Right lobe of liver (tissue), 6 donors: ENCODE data around the gene INSM2. TPM values are rescaled to one million over a fixed set of nuclear protein-coding genes. Genes with fewer than 3 reads are reported as not detected.

Source experiments
- ATAC-seq, 4 donors: fragments of 200-7000 bp; cut with Tn5 transposase; one replicate each; pipeline ENCODE4 v1.9.1; 2020; ENCODE audit warnings: mild to moderate bottlenecking in 4 of 4, moderate library complexity in 4 of 4
- DNase-seq, 3 donors: peaks; one replicate each; pipeline ENCODE4 v3.0.0-alpha.2; 2020
- H3K27ac ChIP-seq, 3 donors: fragments of 200-600 bp; one replicate each; pipeline ENCODE4 v1.8.0; 2022
- H3K27me3 ChIP-seq, 2 donors: fragments of 200-600 bp; one replicate each; pipeline ENCODE4 v1.8.0; 2022
- H3K36me3 ChIP-seq, 4 donors: fragments of 200-600 bp; sonication (generic) in 1 of 4; one replicate each; pipeline versions ENCODE4 v1.5.1 to v1.8.0; 2017 to 2022; ENCODE audit warnings: control low read depth in 1 of 4
- H3K4me1 ChIP-seq, 4 donors: fragments of 200-600 bp; sonication (generic) in 1 of 4; one replicate each; pipeline versions ENCODE4 v1.5.1 to v1.8.0; 2017 to 2022; ENCODE audit warnings: control low read depth in 1 of 4
- H3K4me3 ChIP-seq, 3 donors: fragments of 200-600 bp; one replicate each; pipeline ENCODE4 v1.8.0; 2022
- H3K9me3 ChIP-seq, 4 donors: fragments of 200-600 bp; sonication (generic) in 1 of 4; one replicate each; pipeline versions ENCODE4 v1.5.1 to v1.8.0; 2017 to 2022; ENCODE audit warnings: control low read depth in 1 of 4
- CTCF ChIP-seq, 4 donors: fragments of 200-600 bp in 3 of 4; fragments of 450-650 bp in 1 of 4; IDR thresholded peaks; one replicate each; pipeline versions ENCODE4 v1.5.1 to v1.8.0; 2016 to 2022; ENCODE audit warnings: antibody characterized with exemption in 4 of 4, mild to moderate bottlenecking in 2 of 4
- POLR2A ChIP-seq: fragments of 450-650 bp; IDR thresholded peaks from one replicate; pipeline ENCODE4 v1.6.1; 2017; ENCODE audit warnings: antibody characterized with exemption, mild to moderate bottlenecking
- WGBS: methylation state at CpG from one replicate; pipeline ENCODE4 v1.1.6; 2018; ENCODE audit warnings: low coverage, low lambda C conversion rate; ENCODE audit not compliant: insufficient coverage; ENCODE audit errors: missing lambda C conversion rate; 5-methylcytosine and 5-hydroxymethylcytosine counted together
- intact Hi-C, 2 donors: fragments of 100-400 bp; cut with DNase I; formaldehyde crosslinking; loops; one replicate each; pipeline versions ENCODE4 v1.11.2 to v1.14.1; 2022
- total RNA-seq, 6 experiments: library from RNA; depleted of rRNA in 2 of 6; stranded (reverse); fragments of >200 nt in 2 of 6; fragmentation: NEBNext Ultra II Directional in 3 of 6; extraction: Animal tissue kit (Norgen Biotek cat#: 25700) in 3 of 6; gene quantifications; one replicate each; pipeline versions ENCODE4 v1.1.0 to v1.2.4, GENCODE V29; 2016 to 2023
- donor health status: DM: no; HTN: yes; CAD: no.
- donor health status: DM: no; HTN: no; CAD: no.
- donor health status: DM: no; HTN: no; CAD: no.
- donor health status: DM: no; HTN: yes; CAD: no.
- donor health status: DM: no; HTN: yes; CAD: no.

INSM2 gene
- total RNA-seq, 6 experiments from 2014 or later, result not detected

- ATAC-seq, result no peak
- DNase-seq, result no peak
- Histone ChIP-seq H3K4me3 (no peak overlapping the region), H3K4me1 (no peaks in the 10 kb centered on the region), H3K27me3 (no peaks in the 10 kb centered on the region), H3K36me3 (no peaks in the 10 kb centered on the region), H3K9me3 (no peaks in the 10 kb centered on the region), H3K27ac (no peak overlapping the region)
- intact Hi-C loops, result no loop called here
- WGBS, result 82% methylated on average over 2 of the region's 4 CpGs
- TF ChIP-seq CTCF (IDR thresholded peaks at IDR 0.05) (no peak), POLR2A (no peak)
Measured at GRCh38 chr14:35512765-35513164, 21.2 kb upstream of the INSM2 start.

GRCh38 chr14:35515916-35516315, 18.0 kb upstream of the INSM2 start:
- WGBS, result 73% methylated on average over 1 of the region's 1 CpG
- intact Hi-C loops, result no loop called here
- H3K4me3 ChIP-seq, result no peak overlapping the region
- ATAC-seq (no peak), DNase-seq (no peak)
- H3K27me3 ChIP-seq, result no peaks in the 10 kb centered on the region
- H3K27ac ChIP-seq, result no peak overlapping the region
- no peaks in the 10 kb centered on the region for H3K4me1 ChIP-seq
- H3K36me3 ChIP-seq, result no peaks in the 10 kb centered on the region
- no peak for TF ChIP-seq CTCF (IDR thresholded peaks at IDR 0.05)
- no peak for TF ChIP-seq POLR2A
- no peaks in the 10 kb centered on the region for H3K9me3 ChIP-seq

GRCh38 chr14:35519986-35520385, 14.0 kb upstream of the INSM2 start:
- no peak overlapping the region for H3K4me3 ChIP-seq
- 60% methylated on average over 2 of the region's 2 CpGs for WGBS
- DNase-seq (no peak), ATAC-seq (no peak)
- no peak for TF ChIP-seq CTCF (IDR thresholded peaks at IDR 0.05)
- TF ChIP-seq POLR2A, result no peak
- no peaks in the 10 kb centered on the region for H3K4me1 ChIP-seq
- no peaks in the 10 kb centered on the region for H3K36me3 ChIP-seq
- H3K27ac ChIP-seq, result no peak overlapping the region
- intact Hi-C loops, result no loop called here
- H3K9me3 ChIP-seq, result no peaks in the 10 kb centered on the region
- no peaks in the 10 kb centered on the region for H3K27me3 ChIP-seq

- H3K36me3 ChIP-seq, result no peaks in the 10 kb centered on the region
- intact Hi-C loops, result no loop called here
- H3K4me1 ChIP-seq, result no peaks in the 10 kb centered on the region
- H3K9me3 ChIP-seq, result no peaks in the 10 kb centered on the region
- H3K4me3 ChIP-seq, result no peak overlapping the region
- ATAC-seq, result no peak
- no peak for TF ChIP-seq CTCF (IDR thresholded peaks at IDR 0.05)
- TF ChIP-seq POLR2A, result no peak
- no peak for DNase-seq
- whole genome bisulfite sequencing, result 70% methylated on average over 2 of the region's 3 CpGs
- H3K27me3 ChIP-seq, result no peaks in the 10 kb centered on the region
- no peak overlapping the region for H3K27ac ChIP-seq
Measured at GRCh38 chr14:35525695-35526094, 8.3 kb upstream of the INSM2 start.

GRCh38 chr14:35526962-35527361, 7.0 kb upstream of the INSM2 start:
- no peak overlapping the region for H3K27ac ChIP-seq
- 94% methylated on average over 2 of the region's 2 CpGs for WGBS
- no peaks in the 10 kb centered on the region for H3K4me1 ChIP-seq
- no peaks in the 10 kb centered on the region for H3K9me3 ChIP-seq
- intact Hi-C loops, result no loop called here
- ATAC-seq, result no peak
- no peaks in the 10 kb centered on the region for H3K36me3 ChIP-seq
- H3K27me3 ChIP-seq, result peaks cover 0 to 1% of the 10 kb centered on the region in 2 donors
- TF ChIP-seq POLR2A (no peak), CTCF (IDR thresholded peaks at IDR 0.05) (no peak)
- DNase-seq, result no peak
- H3K4me3 ChIP-seq, result no peak overlapping the region
